Liver (tissue), 9 donors: ENCODE data around the gene ARHGEF28. TPM values are rescaled to one million over a fixed set of nuclear protein-coding genes. Genes with fewer than 3 reads are reported as not detected.

ENCODE experiments used
- DNase-seq: peaks from one replicate; pipeline ENCODE4 v3.0.0-alpha.2; 2017; ENCODE audit warnings: low spot score
- H3K27ac ChIP-seq, 2 donors: one replicate each; pipeline ENCODE4 v1.7.0; 2013; ENCODE audit warnings: inconsistent platforms in 2 of 2, low read length in 2 of 2, control low read depth in 1 of 2, low read depth in 1 of 2, mild to moderate bottlenecking in 1 of 2
- H3K27me3 ChIP-seq, 4 donors: one replicate each; pipeline versions ENCODE4 v1.6.1 to v1.7.0; 2013; ENCODE audit warnings: low read length in 3 of 4, inconsistent platforms in 1 of 4, mild to moderate bottlenecking in 1 of 4, moderate library complexity in 1 of 4; ENCODE audit not compliant: control insufficient read depth in 4 of 4, insufficient read depth in 4 of 4
- H3K36me3 ChIP-seq, 4 donors: one replicate each; pipeline versions ENCODE4 v1.6.1 to v1.7.0; 2013; ENCODE audit warnings: low read length in 3 of 4, mild to moderate bottlenecking in 3 of 4, low read depth in 1 of 4, moderate library complexity in 1 of 4; ENCODE audit not compliant: control insufficient read depth in 4 of 4, insufficient read depth in 3 of 4
- H3K4me1 ChIP-seq, 4 donors: one replicate each; pipeline versions ENCODE4 v1.6.1 to v1.7.0; 2013; ENCODE audit warnings: low read length in 3 of 4, mild to moderate bottlenecking in 3 of 4, moderate library complexity in 1 of 4; ENCODE audit not compliant: control insufficient read depth in 4 of 4, insufficient read depth in 4 of 4
- H3K4me3 ChIP-seq, 3 donors: one replicate each; pipeline versions ENCODE4 v1.6.1 to v1.7.0; 2013; ENCODE audit warnings: low read length in 3 of 3, control low read depth in 1 of 3, low read depth in 1 of 3, mild to moderate bottlenecking in 1 of 3
- H3K9ac ChIP-seq, 2 donors: one replicate each; pipeline ENCODE4 v1.7.0; 2013; ENCODE audit warnings: low read length in 2 of 2, mild to moderate bottlenecking in 2 of 2, moderate library complexity in 2 of 2, control low read depth in 1 of 2, low read depth in 1 of 2
- H3K9me3 ChIP-seq, 4 donors: one replicate each; pipeline versions ENCODE4 v1.6.1 to v1.7.0; 2013; ENCODE audit warnings: low read length in 3 of 4; ENCODE audit not compliant: control insufficient read depth in 4 of 4
- CTCF ChIP-seq: fragments of 150-350 bp; IDR thresholded peaks from 2 replicates; pipeline ENCODE4 v1.5.1; 2017; ENCODE audit warnings: improper control_type of control experiment, low read depth, low read length; ENCODE audit not compliant: missing input control
- EGR1 ChIP-seq, 2 donors: IDR thresholded peaks; 2 replicates each; pipeline ENCODE4 v1.6.1; 2016 to 2018; ENCODE audit warnings: antibody characterized with exemption in 2 of 2, low read depth in 2 of 2
- FOXA1 ChIP-seq: IDR thresholded peaks from 2 replicates; pipeline ENCODE4 v1.6.1; 2016; ENCODE audit warnings: antibody characterized with exemption
- FOXA2 ChIP-seq: IDR thresholded peaks from 2 replicates; pipeline ENCODE4 v1.6.1; 2016; ENCODE audit warnings: antibody characterized with exemption
- GABPA ChIP-seq, 2 donors: IDR thresholded peaks in 1 of 2; conservative IDR thresholded peaks in 1 of 2; 2 replicates each; pipeline ENCODE4 v1.6.1; 2016; ENCODE audit warnings: antibody characterized with exemption in 2 of 2, mild to moderate bottlenecking in 1 of 2, moderate library complexity in 1 of 2
- HNF4A ChIP-seq, 2 donors: conservative IDR thresholded peaks; 2 replicates each; pipeline ENCODE4 v1.6.1; 2016; ENCODE audit warnings: antibody characterized with exemption in 2 of 2, mild to moderate bottlenecking in 2 of 2
- HNF4G ChIP-seq: IDR thresholded peaks from 2 replicates; pipeline ENCODE4 v1.6.1; 2016; ENCODE audit warnings: antibody characterized with exemption
- JUND ChIP-seq, 2 donors: IDR thresholded peaks; 2 replicates each; pipeline ENCODE4 v1.6.1; 2016; ENCODE audit warnings: antibody characterized with exemption in 2 of 2
- MAX ChIP-seq: IDR thresholded peaks from 2 replicates; pipeline ENCODE4 v1.6.1; 2016; ENCODE audit warnings: antibody characterized with exemption
- NR2F2 ChIP-seq: IDR thresholded peaks from 2 replicates; pipeline ENCODE4 v1.6.1; 2016; ENCODE audit warnings: antibody characterized with exemption
- RAD21 ChIP-seq, 2 donors: IDR thresholded peaks; 2 replicates each; pipeline ENCODE4 v1.6.1; 2016; ENCODE audit warnings: antibody characterized with exemption in 2 of 2, mild to moderate bottlenecking in 2 of 2
- REST ChIP-seq: IDR thresholded peaks from 2 replicates; pipeline ENCODE4 v1.6.1; 2016; ENCODE audit warnings: antibody characterized with exemption, mild to moderate bottlenecking
- RXRA ChIP-seq, 2 donors: IDR thresholded peaks; 2 replicates each; pipeline ENCODE4 v1.6.1; 2017 to 2018; ENCODE audit warnings: antibody characterized with exemption in 2 of 2, mild to moderate bottlenecking in 1 of 2
- SP1 ChIP-seq: IDR thresholded peaks from 2 replicates; pipeline ENCODE4 v1.6.1; 2018; ENCODE audit warnings: antibody characterized with exemption, mild to moderate bottlenecking
- TAF1 ChIP-seq: conservative IDR thresholded peaks from 2 replicates; pipeline ENCODE4 v1.6.1; 2016; ENCODE audit warnings: antibody characterized with exemption, mild to moderate bottlenecking
- YY1 ChIP-seq: IDR thresholded peaks from 2 replicates; pipeline ENCODE4 v1.6.1; 2016; ENCODE audit warnings: antibody characterized with exemption, mild to moderate bottlenecking
- ZBTB33 ChIP-seq: IDR thresholded peaks from 2 replicates; pipeline ENCODE4 v1.6.1; 2016; ENCODE audit warnings: antibody characterized with exemption
- WGBS: extraction: QIAGEN DNeasy Blood & Tissue Kit; methylation state at CpG from one replicate; pipeline ENCODE4 v1.1.7; 2013; 5-methylcytosine and 5-hydroxymethylcytosine counted together
- polyA plus RNA-seq, 2 donors: library from polyadenylated mRNA; stranded (reverse) in 1 of 2; unstranded in 1 of 2; fragments of 200-250 nt in 1 of 2; fragments of >200 nt in 1 of 2; fragmentation: Nextera tagmentation in 1 of 2; extraction: Ambion mirVana in 1 of 2; gene quantifications; one replicate each; pipeline versions ENCODE4 v1.2.1 to v1.2.3, GENCODE V29; 2013 to 2015
- total RNA-seq, 2 donors: library from RNA; depleted of rRNA; stranded (reverse); fragments of >200 nt; gene quantifications; one replicate each; pipeline ENCODE4 v1.2.3, GENCODE V29; 2014
- TF ChIP-seq, protein P1 (sequence below): IDR thresholded peaks from 2 replicates; pipeline ENCODE4 v1.6.1; 2016; ENCODE audit warnings: antibody characterized with exemption
- donor health status: healthy.
- donor health status: healthy.
- donor health status: healthy.
- donor health status: healthy.
- donor health status: healthy.

ARHGEF28 gene
- total and polyA plus RNA-seq, 4 donors, result 1.6 to 13.9 (median 3.6) TPM

GRCh38 chr5:73684691-73685090 lies 58.7 kb downstream of the ARHGEF28 start:
- H3K9ac ChIP-seq, result no peak overlapping the region
- no peaks in the 10 kb centered on the region for H3K27me3 ChIP-seq
- H3K27ac ChIP-seq, result no peak overlapping the region
- H3K36me3 ChIP-seq, result no peaks in the 10 kb centered on the region
- DNase-seq, result no peak
- no peaks in the 10 kb centered on the region for H3K9me3 ChIP-seq
- H3K4me1 ChIP-seq, result no peaks in the 10 kb centered on the region
- 84% methylated on average over 7 of the region's 7 CpGs for WGBS
- no peak overlapping the region for H3K4me3 ChIP-seq
- no peak for TF ChIP-seq YY1
- TF ChIP-seq JUND (IDR thresholded peaks at IDR 0.05), result no peak
- TF ChIP-seq FOXA1, result no peak

DNA sequence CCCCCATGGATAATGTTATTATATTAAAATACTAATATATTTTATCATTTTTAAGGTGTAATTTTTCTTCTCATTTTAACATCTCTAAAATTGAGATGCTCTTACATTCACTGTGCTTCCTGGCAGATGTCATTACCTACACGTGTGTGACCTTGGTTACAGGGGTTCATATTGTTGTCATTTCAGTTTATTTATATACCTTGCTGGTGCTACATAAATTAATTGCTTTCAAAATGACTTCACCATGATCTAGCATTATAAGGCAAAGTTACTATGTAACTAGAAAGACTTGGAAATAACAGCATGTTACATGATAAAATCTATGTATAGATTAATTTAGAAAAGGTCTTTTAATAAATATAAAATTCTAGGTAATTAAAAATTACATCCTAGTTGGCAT lies 60.9 kb downstream of the ARHGEF28 start:
- Histone ChIP-seq H3K9me3 (no peaks in the 10 kb centered on the region), H3K27ac (no peak overlapping the region), H3K27me3 (no peaks in the 10 kb centered on the region), H3K4me3 (no peak overlapping the region), H3K4me1 (no peaks in the 10 kb centered on the region), H3K9ac (no peak overlapping the region), H3K36me3 (no peaks in the 10 kb centered on the region)
- WGBS, result 73% methylated on average over 1 of the region's 1 CpG
- TF ChIP-seq RXRA (IDR thresholded peaks at IDR 0.05) (no peak), RAD21 (IDR thresholded peaks at IDR 0.05) (no peak), ZBTB33 (no peak), GABPA (IDR thresholded peaks at IDR 0.05 in 1 of 2, conservative IDR thresholded peaks at IDR 0.05 in 1 of 2) (no peak), FOXA2 (no peak), NR2F2 (no peak), HNF4G (no peak)
- no peak for DNase-seq

DNA sequence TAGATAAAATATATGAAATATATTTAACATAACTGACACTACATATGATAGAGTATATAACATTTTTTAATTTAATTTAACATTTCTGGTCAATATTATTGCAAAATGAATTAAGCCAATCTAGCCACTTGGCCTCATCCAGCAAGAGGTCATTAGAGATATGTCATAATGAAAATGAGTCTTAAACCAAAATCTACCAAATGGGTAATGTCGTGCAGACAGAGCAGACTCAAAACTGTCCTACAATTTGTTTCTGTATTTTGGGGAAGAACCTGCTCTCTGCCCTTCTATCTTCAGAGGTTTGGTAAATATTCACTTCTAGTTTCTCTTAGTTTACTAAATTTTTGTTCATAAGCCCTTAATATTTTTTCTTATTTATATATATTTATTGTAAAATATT lies 61.4 kb downstream of the ARHGEF28 start:
- Histone ChIP-seq H3K27me3 (no peaks in the 10 kb centered on the region), H3K27ac (no peak overlapping the region), H3K9ac (no peak overlapping the region), H3K9me3 (no peaks in the 10 kb centered on the region), H3K36me3 (no peaks in the 10 kb centered on the region), H3K4me3 (no peak overlapping the region), H3K4me1 (no peaks in the 10 kb centered on the region)
- TF ChIP-seq RXRA (IDR thresholded peaks at IDR 0.05) (no peak), REST (no peak), TAF1 (no peak), NR2F2 (no peak), JUND (IDR thresholded peaks at IDR 0.05) (no peak), MAX (no peak), ZBTB33 (no peak), HNF4G (no peak), YY1 (no peak), SP1 (no peak), RAD21 (IDR thresholded peaks at IDR 0.05) (no peak), HNF4A (conservative IDR thresholded peaks at IDR 0.05) (no peak), FOXA1 (no peak), CTCF (no peak), EGR1 (IDR thresholded peaks at IDR 0.05; ENCODE audit: low read depth in 2 of 2) (no peak), GABPA (IDR thresholded peaks at IDR 0.05 in 1 of 2, conservative IDR thresholded peaks at IDR 0.05 in 1 of 2) (no peak), FOXA2 (no peak)
- TF ChIP-seq, protein P1, sequence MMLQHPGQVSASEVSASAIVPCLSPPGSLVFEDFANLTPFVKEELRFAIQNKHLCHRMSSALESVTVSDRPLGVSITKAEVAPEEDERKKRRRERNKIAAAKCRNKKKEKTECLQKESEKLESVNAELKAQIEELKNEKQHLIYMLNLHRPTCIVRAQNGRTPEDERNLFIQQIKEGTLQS, result no peak
- DNase-seq, result no peak
- 91% methylated on average over 1 of the region's 1 CpG for WGBS
